HG03159 (cell line): ENCODE results near the gene SND1.
"Not testable (repeated sequence)": the region's sequence is repeated elsewhere in the genome, so short reads cannot be mapped to it uniquely, and the experiment has no call there.

Experiments used
- ATAC-seq: cut with Tn5 transposase; IDR thresholded peaks from one replicate; pipeline ENCODE4 v1.9.1; 2021; ENCODE audit warnings: mild to moderate bottlenecking, moderate library complexity; ENCODE audit not compliant: unreplicated experiment

Gene SND1

GRCh38 chr7:127900732-127901685 is 249.0 kb downstream of the SND1 start:
- peak; percentile 37 for ATAC-seq

- no peak for ATAC-seq
These were observed 250.1 kb downstream of the SND1 start for GRCh38 chr7:127901895-127902703.

GRCh38 chr7:127902753-127903152 is 250.8 kb downstream of the SND1 start:
- ATAC-seq: not testable (repeated sequence)

- no peak for ATAC-seq
These were observed 252.1 kb downstream of the SND1 start for GRCh38 chr7:127903892-127904669.

- ATAC-seq: no peak
These were observed 252.6 kb downstream of the SND1 start for GRCh38 chr7:127904670-127904985.

- ATAC-seq: no peak
These were observed 253.0 kb downstream of the SND1 start for GRCh38 chr7:127905021-127905420.

- ATAC-seq: no peak
These were observed 253.7 kb downstream of the SND1 start for GRCh38 chr7:127905491-127906330.

GRCh38 chr7:127907110-127908040 is 255.4 kb downstream of the SND1 start:
- ATAC-seq: no peak

- no peak for ATAC-seq
These were observed 256.6 kb downstream of the SND1 start for GRCh38 chr7:127908430-127909258.

GRCh38 chr7:127909424-127910152 is 257.6 kb downstream of the SND1 start:
- no peak for ATAC-seq

GRCh38 chr7:127910670-127911069 is 258.7 kb downstream of the SND1 start:
- no peak for ATAC-seq

GRCh38 chr7:127911968-127912511 is 260.0 kb downstream of the SND1 start:
- peak; percentile 84 for ATAC-seq

GRCh38 chr7:127912901-127913300 is 260.9 kb downstream of the SND1 start:
- ATAC-seq: no peak

GRCh38 chr7:127913686-127914085 is 261.7 kb downstream of the SND1 start:
- no peak for ATAC-seq

- ATAC-seq: no peak
These were observed 262.7 kb downstream of the SND1 start for GRCh38 chr7:127914693-127915092.

GRCh38 chr7:127916735-127917134 is 264.7 kb downstream of the SND1 start:
- ATAC-seq: no peak

GRCh38 chr7:127918130-127918529 is 266.1 kb downstream of the SND1 start:
- ATAC-seq: no peak
